HG03460 (cell line): Measurements from ENCODE around the gene PKP1.

Experiments
- ATAC-seq: cut with Tn5 transposase; IDR thresholded peaks from one replicate; pipeline ENCODE4 v1.9.1; 2021; ENCODE audit not compliant: unreplicated experiment

PKP1 gene

DNA sequence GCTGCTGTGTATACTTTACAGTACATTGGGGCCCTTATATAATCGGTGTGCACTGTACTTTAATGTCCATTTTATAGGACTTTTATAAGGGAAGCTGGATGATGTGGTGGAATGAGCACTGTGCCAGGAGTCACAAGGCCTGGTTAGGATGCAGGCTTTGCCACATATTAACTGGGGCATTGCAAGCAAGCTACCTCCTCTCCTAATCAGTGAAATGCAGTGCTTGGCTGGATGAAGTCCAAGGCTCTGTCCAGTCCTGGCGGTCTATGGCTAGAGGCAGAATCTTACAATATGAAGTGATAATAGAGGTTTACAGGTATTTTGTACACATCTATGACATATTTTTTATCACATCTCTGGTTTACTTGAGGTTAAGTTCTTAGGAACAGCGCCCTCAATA, 1.7 kb upstream of the PKP1 start:
- no peak for ATAC-seq

DNA sequence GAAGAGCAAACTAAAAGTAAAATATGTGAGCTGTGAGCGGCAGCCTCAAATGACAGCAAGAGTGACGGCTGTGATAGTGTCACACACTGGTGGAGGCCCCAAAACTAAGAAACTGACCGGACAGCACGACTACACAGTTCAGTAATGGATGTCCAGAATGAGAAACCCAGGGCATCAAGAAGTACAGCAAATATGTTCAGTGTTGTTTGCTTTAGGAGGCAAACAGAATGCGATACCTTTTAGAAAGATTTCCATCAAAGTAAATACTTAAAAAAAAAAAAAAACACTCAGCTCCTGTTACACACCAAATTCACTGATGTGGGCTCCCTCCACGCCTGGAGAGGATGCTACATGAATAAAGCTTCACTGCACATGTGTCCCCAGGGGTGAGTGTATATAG, 1.1 kb upstream of the PKP1 start:
- no peak for ATAC-seq

DNA sequence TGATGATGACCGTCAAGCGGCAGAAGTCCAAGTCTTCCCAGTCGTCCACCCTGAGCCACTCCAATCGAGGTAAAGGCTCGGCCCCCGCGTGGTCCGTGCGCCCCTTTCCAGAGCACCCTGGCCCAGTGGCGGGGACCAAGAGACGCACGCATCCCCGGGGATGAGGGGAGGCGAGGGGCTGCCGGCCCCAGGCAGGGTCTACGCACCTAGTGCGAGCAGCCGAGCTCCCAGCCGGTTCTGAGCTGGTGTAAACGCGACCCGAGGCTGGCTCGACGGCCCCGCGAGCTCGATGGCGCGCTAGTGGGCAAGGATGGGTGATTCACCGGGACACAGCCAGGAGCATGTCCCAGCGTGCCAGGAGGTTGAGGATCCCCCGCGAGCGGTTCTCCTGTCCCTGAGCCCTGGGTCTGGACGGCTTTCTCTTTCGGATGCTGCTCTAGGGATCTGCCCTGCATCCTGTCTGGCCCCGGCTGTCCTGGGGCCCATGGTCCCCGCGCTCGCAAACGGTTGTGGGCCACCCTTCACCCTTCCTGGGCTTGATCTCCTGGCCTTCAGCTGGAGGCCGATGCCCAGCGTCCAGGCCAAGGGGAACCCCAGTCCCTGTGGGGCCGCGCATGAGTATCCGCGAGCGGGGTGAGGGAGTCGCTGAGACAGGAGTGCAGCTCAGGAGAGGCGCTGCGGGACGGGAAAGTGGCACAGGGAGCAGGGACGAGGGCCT, 689 bp downstream of the PKP1 start:
- no peak for ATAC-seq

DNA sequence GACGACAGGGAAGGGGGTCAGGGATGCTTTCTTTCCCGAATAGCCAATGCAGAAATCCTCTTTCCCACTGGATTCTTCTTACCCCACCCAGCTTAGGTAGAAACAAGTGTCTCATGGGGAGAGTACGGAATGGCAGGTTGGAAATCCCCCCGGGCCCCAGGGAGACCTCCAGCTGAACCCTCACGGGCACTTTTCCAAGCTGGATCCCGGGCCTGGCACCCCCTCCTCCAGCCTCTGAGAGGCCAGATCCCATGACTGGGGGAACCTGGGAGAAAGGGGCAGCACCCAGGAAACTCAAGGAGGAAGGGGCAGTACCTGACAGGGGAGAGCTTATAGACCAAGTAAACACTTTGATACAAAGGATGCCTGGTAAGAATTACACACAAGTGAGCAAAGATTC, 1.3 kb downstream of the PKP1 start:
- ATAC-seq: no peak

DNA sequence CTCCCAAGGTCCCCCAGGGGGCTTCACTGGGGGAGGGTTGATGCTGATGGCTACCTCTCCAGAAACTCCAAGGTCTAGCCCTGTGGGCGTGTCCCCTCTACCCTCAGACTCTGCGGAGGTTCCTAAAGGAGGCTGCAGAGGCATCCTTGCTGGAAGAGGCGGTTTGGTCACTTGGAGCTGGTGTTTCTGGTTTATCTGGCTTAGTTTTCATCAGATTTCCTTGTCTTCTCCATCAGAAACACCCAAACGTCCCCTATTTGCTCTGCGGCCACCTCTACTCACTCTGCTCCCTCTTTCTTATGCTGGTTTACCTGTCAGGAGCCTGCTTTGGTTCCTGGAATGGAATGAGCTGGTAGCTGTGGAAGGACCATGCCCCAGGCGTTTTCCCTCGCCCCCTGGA, 2.5 kb downstream of the PKP1 start:
- no peak for ATAC-seq

DNA sequence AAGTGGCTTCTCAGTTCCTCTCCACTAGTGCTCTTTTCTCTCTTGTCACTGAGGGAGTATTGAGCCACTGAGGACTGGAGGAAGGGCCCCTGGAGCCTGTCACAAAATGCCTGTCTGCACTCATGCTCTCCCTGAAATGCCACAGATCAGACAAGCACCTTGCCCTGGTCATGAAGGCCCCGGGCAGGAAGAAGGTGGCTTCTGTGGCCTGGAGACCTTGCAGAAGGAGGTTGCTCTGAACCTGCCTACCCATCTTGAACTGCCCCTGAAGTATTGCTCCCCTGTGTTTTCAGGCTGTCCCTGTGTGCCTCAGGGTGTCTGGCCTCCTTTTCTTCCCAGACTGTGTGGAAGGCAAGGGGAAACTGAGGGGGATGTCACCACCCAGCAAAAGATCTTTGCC, 3.1 kb downstream of the PKP1 start:
- no peak for ATAC-seq

DNA sequence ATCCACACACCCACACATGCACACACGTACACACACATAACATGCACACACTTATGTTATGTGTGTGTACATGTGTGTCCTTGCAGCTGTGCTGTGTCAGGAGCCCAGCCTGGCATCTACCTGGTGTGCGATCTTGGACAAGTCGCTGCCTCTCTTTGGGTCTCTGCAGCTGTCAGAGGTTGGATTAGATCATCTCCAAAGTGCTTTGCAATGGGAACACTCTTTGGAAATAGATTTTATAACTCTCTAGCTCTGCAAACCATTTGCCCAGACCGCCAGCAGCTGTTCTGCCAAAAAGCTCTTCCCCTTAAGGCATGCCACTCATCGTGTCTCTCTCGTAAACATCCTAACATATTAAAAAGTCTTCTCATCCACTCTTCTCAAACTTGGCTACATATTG, 4.7 kb downstream of the PKP1 start:
- ATAC-seq: no peak

DNA sequence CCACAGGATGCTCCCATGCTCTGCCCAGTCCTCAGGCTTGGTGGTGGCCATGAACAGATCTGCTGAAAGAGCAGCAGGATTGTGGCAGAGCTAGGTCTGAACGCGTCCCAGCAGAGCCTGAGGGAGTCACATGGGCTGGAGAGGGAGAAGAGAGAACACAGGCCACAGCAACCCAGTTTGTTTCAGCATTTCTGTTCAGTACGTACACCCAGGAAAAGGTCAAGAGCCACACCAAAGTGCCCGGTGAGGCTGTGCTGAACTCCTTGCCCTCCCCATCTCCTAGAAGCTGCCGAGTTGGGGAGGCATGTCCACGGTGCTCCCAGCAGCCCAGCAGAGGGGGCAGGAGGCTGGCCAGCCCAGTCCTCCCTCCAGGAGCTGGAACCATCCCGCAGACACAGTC, 5.5 kb downstream of the PKP1 start:
- ATAC-seq: no peak

DNA sequence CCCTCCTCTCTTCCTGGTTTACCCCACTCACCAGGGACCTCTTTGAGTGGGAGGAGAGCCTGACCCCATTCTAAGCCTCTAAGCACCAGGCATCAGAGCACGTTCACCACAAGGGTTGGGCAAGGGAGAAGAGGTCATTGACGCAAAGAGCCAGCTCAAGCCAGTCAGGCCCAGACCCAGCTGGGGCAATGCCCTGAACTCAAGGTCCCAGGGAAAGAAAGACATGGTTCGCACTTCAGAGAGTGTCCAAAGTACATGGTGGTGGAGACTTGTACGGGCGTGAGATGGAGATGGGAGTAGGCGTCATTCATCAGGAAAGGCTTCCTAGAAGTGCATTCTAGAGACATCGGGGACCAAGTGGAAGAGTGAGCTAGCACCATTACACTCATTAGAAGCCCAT, 7.2 kb downstream of the PKP1 start:
- ATAC-seq: no peak

DNA sequence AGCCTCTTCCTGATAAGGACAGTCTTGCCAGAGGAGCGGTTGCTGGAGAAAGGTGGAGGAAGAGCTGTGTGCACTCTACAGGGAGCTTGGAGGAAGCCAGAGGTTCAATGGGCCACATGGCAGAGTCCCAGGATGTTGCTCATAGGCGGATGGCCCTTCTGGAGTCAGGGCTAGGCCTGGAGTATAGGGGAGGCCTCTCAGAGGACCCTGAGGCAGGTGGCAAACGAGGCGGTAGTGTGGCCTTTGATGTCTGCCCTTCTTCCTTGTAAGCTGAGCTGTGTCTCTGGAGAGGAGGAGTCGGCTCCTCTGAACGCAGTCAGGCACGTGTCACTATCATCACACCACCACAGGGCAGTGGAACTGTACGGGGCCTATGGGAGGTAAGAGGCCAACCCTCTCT, 8.6 kb downstream of the PKP1 start:
- no peak for ATAC-seq

DNA sequence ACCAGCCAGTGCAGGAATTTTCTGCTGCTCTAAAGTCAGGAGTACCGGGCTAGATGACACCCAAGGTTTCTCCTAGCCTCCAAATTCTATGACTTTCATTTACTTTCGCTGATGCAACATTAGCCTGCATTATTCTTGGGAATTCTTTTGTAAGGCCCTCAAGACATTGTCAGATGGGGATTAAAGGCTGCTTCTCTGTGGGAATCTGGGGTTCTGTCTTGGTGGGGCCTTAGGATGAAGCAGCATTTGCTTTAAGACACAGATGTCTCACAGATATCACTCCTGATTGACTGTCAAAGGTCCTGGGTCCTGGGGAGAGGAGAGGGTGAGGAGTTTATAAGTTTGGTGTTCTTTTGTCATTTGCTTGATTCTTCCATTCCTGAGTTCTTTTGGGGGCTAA, 11.6 kb downstream of the PKP1 start:
- no peak for ATAC-seq

DNA sequence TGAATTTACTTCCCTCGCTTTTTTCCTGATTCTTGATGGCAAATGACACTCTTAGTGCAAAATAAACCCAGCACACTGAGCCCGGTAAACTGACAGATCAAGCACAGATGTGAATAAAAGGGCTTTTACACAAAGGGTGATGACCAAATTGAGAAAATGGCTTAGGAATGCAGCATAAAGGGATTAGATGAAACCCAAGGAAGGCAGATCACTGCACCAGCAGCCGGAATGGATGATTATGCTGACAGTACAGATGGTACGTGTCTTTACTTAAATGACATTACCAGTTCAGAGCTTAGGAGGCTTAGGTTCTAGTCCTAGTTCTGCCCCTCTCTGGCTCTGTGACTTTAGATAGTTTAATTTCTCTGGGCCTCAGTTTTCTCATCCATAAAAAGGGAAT, 12.0 kb downstream of the PKP1 start:
- ATAC-seq: no peak

DNA sequence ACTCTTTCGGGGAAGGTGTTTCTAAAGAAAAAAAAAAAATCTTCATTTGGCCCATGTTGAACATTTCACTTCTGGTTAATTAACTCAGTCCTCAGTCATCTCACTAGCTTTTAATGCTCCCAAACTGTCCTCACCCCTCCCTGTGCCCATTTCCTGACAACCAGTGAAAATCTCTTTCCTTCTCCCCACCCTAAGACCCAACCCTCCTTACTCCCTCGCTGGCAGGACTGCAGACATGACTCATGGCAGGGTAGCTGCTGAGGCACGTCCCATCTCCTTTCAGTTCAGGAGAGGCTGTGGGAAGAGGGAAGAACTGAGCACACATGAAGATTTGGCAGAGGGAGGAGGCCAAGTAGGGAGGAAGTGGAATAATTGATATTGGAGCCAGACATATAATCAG, 12.6 kb downstream of the PKP1 start:
- no peak for ATAC-seq

DNA sequence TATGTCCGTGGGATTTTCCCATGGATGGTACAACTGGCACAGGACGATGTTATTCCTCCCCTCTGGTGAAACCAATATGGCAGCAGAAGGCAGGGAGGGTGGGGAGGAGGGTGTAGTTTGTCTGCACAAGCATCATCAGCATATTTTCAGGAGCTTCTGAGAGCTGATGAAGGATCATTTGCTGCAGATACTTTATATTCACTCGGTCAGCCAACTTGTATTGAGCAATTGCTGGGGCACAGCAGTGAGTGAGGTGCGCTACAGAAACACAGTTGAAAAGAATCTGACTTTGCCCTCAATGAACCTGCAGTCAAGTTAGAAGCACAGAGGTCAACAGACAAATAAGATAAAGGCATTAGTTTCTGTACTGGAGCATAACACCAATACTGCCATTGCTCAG, 13.0 kb downstream of the PKP1 start:
- ATAC-seq: no peak

DNA sequence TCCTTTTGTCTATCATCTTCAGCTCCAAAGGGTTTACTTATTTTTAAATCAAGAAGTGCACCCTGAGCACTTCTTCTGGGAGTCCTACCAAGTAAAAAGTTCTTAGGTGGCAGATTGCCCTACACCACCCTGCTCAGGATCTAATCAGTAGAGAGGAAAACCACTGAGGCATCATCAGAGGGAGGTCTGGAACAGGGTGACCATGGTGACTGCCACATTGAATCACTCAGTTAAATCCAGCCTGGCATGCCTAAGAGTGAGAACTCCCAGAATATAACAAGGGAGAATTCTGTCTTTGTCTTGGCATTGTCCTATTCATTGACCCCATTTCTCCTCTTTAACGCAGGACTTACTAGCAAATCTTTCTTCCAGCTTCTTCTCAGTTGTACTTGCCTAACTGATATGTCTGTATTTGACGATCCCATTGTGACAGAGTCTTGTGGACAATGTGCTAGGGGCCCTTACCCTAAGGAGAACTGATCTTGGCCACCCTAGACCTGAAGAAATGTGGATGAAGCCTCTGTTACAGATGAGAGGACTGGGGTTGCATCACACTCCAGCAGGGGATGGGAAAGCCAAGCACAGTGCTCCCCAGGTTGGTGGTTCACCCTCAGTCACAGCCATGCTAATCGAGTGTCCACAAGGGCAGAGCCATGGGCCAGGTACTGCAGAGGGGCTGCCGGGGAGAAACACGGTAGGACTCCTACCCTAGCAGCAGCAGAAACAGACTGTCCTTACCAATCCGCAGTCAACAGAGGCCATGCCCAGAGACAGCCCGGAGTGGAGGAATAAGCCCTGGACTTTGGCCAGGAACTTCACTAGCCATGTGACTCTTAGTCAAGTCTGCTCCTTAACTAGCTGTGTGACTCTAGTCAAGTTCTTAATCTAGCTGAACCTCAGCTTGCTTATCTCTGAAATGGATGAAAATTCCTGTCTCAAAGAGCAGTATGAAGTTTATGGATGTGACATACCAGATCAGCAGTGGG, 15.4 kb downstream of the PKP1 start:
- ATAC-seq: no peak

DNA sequence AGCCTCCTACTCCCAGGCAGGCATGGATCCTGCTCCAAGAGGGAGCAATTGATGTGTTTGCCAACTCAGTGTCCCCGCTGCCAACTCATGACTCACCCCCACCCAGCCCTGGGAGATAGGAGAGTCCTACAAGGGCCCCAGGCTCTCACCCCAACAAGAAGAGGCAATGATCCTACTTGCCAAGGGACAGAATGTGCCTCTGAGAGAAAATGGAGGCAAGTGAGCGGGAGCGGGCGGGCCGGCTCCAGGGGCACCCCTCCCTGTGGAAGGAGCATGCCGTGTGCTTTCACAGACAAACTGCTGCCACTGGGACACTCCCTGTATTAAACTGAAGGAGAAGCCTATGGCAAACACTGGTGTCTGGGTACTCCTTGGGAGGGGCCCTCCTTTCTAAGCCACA, 16.7 kb downstream of the PKP1 start:
- ATAC-seq: no peak

DNA sequence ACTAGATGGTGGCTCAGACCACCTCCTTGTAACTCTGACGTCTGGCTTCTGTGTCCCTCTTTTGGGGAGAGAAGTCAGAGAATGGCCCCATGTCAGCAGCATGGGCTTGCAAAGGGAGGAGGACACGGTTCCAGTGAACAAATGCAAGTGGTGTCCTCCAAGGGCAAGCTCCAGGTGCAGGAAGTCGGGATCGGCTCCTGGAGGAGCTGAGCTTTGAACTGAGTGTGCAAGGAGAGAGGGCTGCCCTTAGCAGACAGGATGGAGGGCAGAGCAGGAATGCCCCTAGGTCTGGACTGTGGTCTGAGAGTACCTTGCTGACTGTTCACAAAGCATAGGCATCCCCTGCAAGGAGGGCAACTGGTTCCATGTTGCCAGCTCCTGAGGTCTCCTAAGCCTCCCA, 17.3 kb downstream of the PKP1 start:
- no peak for ATAC-seq

DNA sequence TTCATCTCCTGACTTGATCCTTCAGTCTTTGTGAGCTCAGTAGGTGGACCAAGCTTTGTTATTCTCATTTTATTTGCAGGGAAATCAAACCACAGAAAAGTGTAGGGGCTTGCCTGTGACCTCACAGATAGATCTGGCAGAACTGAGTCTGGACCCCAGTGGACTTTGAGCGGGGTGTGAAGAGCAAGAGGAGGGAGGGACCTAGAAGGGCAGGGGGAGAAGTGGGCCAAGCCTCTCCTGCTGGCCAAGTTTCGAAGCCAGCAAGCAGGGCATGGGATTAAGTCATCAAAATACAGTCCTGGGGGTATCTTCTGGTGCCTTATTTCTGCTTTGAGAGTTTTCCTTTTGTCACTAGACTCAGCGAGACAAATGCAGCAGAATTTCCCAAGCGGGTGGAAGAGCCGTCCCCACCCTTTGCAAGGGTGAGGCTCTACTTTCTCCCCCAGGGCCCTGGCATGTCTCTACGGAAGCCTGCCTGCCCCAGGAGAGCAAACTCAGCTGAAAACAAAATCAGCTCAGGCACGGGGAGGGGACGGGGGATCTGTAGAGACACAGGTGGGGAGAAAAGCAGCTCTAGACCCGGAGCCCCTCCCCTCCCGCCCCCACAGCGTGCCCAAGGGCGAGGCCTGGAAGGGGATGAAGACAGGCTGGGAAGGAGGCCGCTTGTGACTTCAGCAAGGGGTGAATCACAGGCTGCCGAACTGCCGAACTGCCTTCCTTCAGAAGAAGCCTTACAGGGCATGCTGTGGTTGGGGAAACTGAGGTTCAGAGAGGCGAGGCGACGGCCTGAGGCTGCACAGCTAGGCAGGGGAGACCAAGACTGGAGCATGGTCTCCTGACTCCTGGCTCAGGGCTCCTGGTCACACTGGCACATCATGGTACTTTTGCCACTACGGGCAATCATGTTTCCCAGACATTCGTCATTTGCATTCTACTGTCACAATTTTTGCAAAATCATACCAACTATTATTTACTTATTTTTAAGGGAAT, 19.2 kb downstream of the PKP1 start:
- no peak for ATAC-seq

DNA sequence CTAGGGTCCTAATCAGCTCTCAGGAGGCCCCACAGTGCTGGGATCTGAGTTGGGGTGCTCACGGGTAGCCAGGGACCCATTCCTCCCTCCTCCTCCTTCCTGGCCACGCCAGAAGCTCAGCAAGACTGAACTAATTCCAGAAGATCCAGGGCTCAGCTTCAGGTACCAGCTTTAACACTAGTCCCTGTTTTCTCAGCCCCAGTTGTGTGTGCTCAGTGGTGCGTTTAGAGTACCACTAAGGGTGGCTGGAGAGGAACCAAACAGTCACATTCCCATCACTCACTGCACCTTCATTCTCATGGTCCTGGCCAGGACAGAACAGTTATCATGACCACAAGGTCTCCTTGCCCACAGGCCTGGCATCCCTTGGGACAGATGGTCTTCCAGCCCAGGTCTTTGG, 20.8 kb downstream of the PKP1 start:
- ATAC-seq: no peak

DNA sequence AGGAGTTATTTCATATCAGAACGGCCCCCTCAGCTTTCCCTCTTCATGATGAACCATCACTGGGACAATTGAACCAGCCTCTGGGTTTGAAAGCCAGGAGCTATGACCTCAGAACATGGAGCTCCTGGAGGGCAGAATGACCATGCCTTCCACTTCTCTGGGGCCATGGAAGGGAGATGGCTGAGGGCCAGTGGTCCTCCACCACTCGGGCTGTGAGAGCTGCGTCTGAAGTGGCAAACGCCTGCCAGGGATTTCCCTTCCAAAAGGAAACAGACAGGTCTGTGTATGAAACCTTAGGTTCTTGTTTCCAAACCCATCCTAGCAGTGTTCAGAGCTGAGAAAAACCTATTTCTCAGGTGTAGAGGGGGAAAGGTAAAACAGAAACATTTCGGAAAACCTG, 22.5 kb downstream of the PKP1 start:
- ATAC-seq: no peak

DNA sequence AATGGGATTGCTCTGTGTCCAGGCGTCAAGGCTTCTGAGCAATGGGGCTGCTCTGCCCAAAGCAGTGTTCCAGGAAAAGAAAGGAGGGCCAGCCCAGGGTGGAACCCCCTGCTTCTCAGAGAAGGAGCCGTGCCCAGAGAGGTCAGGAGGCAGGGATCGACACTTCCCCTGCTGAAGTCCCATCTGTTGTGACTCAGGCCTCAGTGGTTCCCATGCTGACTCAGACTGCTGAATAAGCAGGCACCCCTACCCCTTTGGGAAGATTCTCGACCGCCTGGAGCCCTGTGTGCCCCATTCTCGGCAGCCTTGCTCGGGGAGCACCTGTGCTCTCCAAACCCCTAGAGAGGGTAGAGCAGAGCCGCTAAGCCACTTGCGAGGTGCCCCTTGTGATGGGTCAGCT, 23.9 kb downstream of the PKP1 start:
- ATAC-seq: no peak
